ENCODE results near the gene DRC7. TPM values are rescaled to one million over a fixed set of nuclear protein-coding genes. Genes with fewer than 3 reads are reported as not detected.

The DRC7 gene
- total RNA-seq, 2 donors from 2014 or later: 1.6 to 1.8 TPM

GRCh38 chr16:57756424-57757325 lies 62.1 kb downstream of the DRC7 start:
- Mint-ChIP-seq H3K27me3 (ENCODE audit: insufficient read depth) (no peaks in the 10 kb centered on the region), H3K9me3 (no peaks in the 10 kb centered on the region), H3K36me3 (ENCODE audit: low read depth) (peaks cover 36% of the 10 kb centered on the region), H3K4me1 (peaks cover 2% of the 10 kb centered on the region), H3K27ac (no peak overlapping the region), H3K4me3 (no peak overlapping the region)
- peaks cover 14% of the 10 kb centered on the region for H3K36me3 ChIP-seq (ENCODE audit: control insufficient read depth, insufficient read depth, low read length)
- H3K27ac ChIP-seq (ENCODE audit: low read depth, low read length): no peak overlapping the region
- H3K4me1 ChIP-seq (ENCODE audit: control insufficient read depth, insufficient read depth, low read length): no peaks in the 10 kb centered on the region
- DNase-seq: no peak
- TF ChIP-seq, protein P1, sequence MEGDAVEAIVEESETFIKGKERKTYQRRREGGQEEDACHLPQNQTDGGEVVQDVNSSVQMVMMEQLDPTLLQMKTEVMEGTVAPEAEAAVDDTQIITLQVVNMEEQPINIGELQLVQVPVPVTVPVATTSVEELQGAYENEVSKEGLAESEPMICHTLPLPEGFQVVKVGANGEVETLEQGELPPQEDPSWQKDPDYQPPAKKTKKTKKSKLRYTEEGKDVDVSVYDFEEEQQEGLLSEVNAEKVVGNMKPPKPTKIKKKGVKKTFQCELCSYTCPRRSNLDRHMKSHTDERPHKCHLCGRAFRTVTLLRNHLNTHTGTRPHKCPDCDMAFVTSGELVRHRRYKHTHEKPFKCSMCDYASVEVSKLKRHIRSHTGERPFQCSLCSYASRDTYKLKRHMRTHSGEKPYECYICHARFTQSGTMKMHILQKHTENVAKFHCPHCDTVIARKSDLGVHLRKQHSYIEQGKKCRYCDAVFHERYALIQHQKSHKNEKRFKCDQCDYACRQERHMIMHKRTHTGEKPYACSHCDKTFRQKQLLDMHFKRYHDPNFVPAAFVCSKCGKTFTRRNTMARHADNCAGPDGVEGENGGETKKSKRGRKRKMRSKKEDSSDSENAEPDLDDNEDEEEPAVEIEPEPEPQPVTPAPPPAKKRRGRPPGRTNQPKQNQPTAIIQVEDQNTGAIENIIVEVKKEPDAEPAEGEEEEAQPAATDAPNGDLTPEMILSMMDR (conservative IDR thresholded peaks at IDR 0.05): no peak
- WGBS, 2 experiments (ENCODE audit: insufficient coverage in 1 of 2, insufficient read length in 1 of 2): 90 to 91% methylated on average over 9 to 15 of the region's 15 CpGs
- no peak overlapping the region for H3K9ac ChIP-seq (ENCODE audit: extremely low read depth, low read length, poor library complexity, severe bottlenecking)
- no peaks in the 10 kb centered on the region for H3K27me3 ChIP-seq (ENCODE audit: control insufficient read depth, insufficient read depth, low read length, poor library complexity, severe bottlenecking)
- no peak overlapping the region for H3K4me3 ChIP-seq (ENCODE audit: low read length)
- no peaks in the 10 kb centered on the region for H3K9me3 ChIP-seq (ENCODE audit: control insufficient read depth, low read length)

- no peaks in the 10 kb centered on the region for H3K9me3 Mint-ChIP-seq
- H3K4me1 ChIP-seq (ENCODE audit: control insufficient read depth, insufficient read depth, low read length): no peaks in the 10 kb centered on the region
- no peaks in the 10 kb centered on the region for H3K27me3 Mint-ChIP-seq (ENCODE audit: insufficient read depth)
- no peaks in the 10 kb centered on the region for H3K27me3 ChIP-seq (ENCODE audit: control insufficient read depth, insufficient read depth, low read length, poor library complexity, severe bottlenecking)
- TF ChIP-seq, protein P1 (conservative IDR thresholded peaks at IDR 0.05): peak; percentile 98
- H3K27ac ChIP-seq (ENCODE audit: low read depth, low read length): no peak overlapping the region
- peaks cover 2% of the 10 kb centered on the region for H3K4me1 Mint-ChIP-seq
- H3K36me3 ChIP-seq (ENCODE audit: control insufficient read depth, insufficient read depth, low read length): peaks cover 14% of the 10 kb centered on the region
- peaks cover 34% of the 10 kb centered on the region for H3K36me3 Mint-ChIP-seq (ENCODE audit: low read depth)
- no peak overlapping the region for H3K4me3 ChIP-seq (ENCODE audit: low read length)
- H3K9ac ChIP-seq (ENCODE audit: extremely low read depth, low read length, poor library complexity, severe bottlenecking): no peak overlapping the region
- no peaks in the 10 kb centered on the region for H3K9me3 ChIP-seq (ENCODE audit: control insufficient read depth, low read length)
- no peak overlapping the region for H3K27ac Mint-ChIP-seq
- H3K4me3 Mint-ChIP-seq: no peak overlapping the region
- 66 to 100% methylated on average over 1 to 10 of the region's 11 CpGs for WGBS, 2 experiments (ENCODE audit: insufficient coverage in 1 of 2, insufficient read length in 1 of 2)
- DNase-seq: peak; percentile 98
Observed at GRCh38 chr16:57757326-57757786, 62.8 kb downstream of the DRC7 start.

DNA sequence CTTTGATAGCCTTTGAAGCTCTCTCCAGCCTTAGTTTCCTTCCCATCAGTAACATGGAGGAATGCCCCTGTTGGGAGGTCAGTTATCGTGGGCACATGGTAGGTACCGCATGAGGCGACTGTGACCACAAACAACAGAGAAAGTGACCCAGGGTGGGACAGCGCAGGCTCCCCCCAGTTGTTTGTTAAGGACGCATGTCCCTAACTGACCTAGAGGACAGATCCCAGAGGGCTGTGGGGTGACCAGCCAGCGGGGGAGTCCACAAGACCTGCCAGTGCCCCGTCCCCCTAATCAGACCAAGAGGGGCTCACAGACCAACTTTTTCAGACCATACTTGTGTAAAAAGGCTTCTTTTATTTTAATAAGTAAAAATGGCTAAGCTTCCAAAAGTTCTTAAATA lies 63.3 kb downstream of the DRC7 start:
- no peak overlapping the region for H3K27ac Mint-ChIP-seq
- H3K4me1 Mint-ChIP-seq: peaks cover 2% of the 10 kb centered on the region

More for the DNA sequence above, 63.3 kb downstream of the DRC7 start:
- H3K4me3 Mint-ChIP-seq: no peak overlapping the region
- H3K27me3 Mint-ChIP-seq (ENCODE audit: insufficient read depth): no peaks in the 10 kb centered on the region
- Histone ChIP-seq H3K27ac (ENCODE audit: low read depth, low read length) (no peak overlapping the region), H3K27me3 (ENCODE audit: control insufficient read depth, insufficient read depth, low read length, poor library complexity, severe bottlenecking) (no peaks in the 10 kb centered on the region), H3K4me3 (ENCODE audit: low read length) (no peak overlapping the region), H3K4me1 (ENCODE audit: control insufficient read depth, insufficient read depth, low read length) (no peaks in the 10 kb centered on the region), H3K9me3 (ENCODE audit: control insufficient read depth, low read length) (no peaks in the 10 kb centered on the region), H3K36me3 (ENCODE audit: control insufficient read depth, insufficient read depth, low read length) (peaks cover 14% of the 10 kb centered on the region), H3K9ac (ENCODE audit: extremely low read depth, low read length, poor library complexity, severe bottlenecking) (no peak overlapping the region)
- no peak for DNase-seq
- TF ChIP-seq, protein P1 (conservative IDR thresholded peaks at IDR 0.05): no peak
- WGBS, 2 experiments (ENCODE audit: insufficient coverage in 1 of 2, insufficient read length in 1 of 2): 88 to 95% methylated on average over 6 to 7 of the region's 7 CpGs
- H3K36me3 Mint-ChIP-seq (ENCODE audit: low read depth): peaks cover 34% of the 10 kb centered on the region
- no peaks in the 10 kb centered on the region for H3K9me3 Mint-ChIP-seq
